Left ventricle myocardium inferior (tissue), 1 donor: Measurements from ENCODE around the gene FOXP4. TPM values are rescaled to one million over a fixed set of nuclear protein-coding genes. Genes with fewer than 3 reads are reported as not detected.

Experiments
- DNase-seq: peaks from one replicate; pipeline ENCODE4 v3.0.0-alpha.2; 2020
- H3K27ac ChIP-seq: fragments of 200-600 bp; replicated peaks from 2 replicates; pipeline ENCODE4 v1.8.0; 2021
- H3K27me3 ChIP-seq: fragments of 200-600 bp; 2 replicates; pipeline ENCODE4 v1.8.0; 2021; ENCODE audit warnings: low read depth
- H3K36me3 ChIP-seq: fragments of 200-600 bp; 2 replicates; pipeline ENCODE4 v1.8.0; 2021
- H3K4me1 ChIP-seq: fragments of 200-600 bp; 2 replicates; pipeline ENCODE4 v1.8.0; 2021
- H3K4me3 ChIP-seq: fragments of 200-600 bp; 2 replicates; pipeline ENCODE4 v1.8.0; 2021; ENCODE audit warnings: mild to moderate bottlenecking, moderate library complexity
- H3K9me3 ChIP-seq: fragments of 200-600 bp; replicated peaks from 2 replicates; pipeline ENCODE4 v1.8.0; 2021
- CTCF ChIP-seq: fragments of 200-600 bp; IDR thresholded peaks from 2 replicates; pipeline ENCODE4 v1.8.0; 2021; ENCODE audit warnings: antibody characterized with exemption, mild to moderate bottlenecking, borderline replicate concordance
- intact Hi-C: fragments of 100-400 bp; cut with micrococcal nuclease; formaldehyde crosslinking; loops from one replicate; pipeline ENCODE4 v1.11.0; 2022
- total RNA-seq: library from RNA; stranded (reverse); fragmentation: NEBNext Ultra II Directional; extraction: Animal tissue kit (Norgen Biotek cat#: 25700); gene quantifications from one replicate; pipeline ENCODE4 v1.2.1, GENCODE V29; 2021
- donor health status: DM: no; HTN: yes; CAD: no; lungs with severe emphysema.

The FOXP4 gene
- total RNA-seq, 1 donor from 2014 or later: 15.0 TPM

- intact Hi-C loops: no loop called here
- peaks cover 83% of the 10 kb centered on the region for H3K27me3 ChIP-seq
Observed at GRCh38 chr6:41529970-41530369, 16.2 kb upstream of the FOXP4 start.

GRCh38 chr6:41530476-41530875, 15.7 kb upstream of the FOXP4 start:
- no peak overlapping the region for H3K27ac ChIP-seq
- no peak for DNase-seq
- H3K27me3 ChIP-seq: peaks cover 83% of the 10 kb centered on the region
- H3K4me1 ChIP-seq: peaks cover 18% of the 10 kb centered on the region
- no peak for TF ChIP-seq CTCF
- no peak overlapping the region for H3K4me3 ChIP-seq
- H3K9me3 ChIP-seq: no peaks in the 10 kb centered on the region
- intact Hi-C loops: no loop called here
- no peaks in the 10 kb centered on the region for H3K36me3 ChIP-seq

More at GRCh38 chr6:41529970-41530369, 16.2 kb upstream of the FOXP4 start:
- TF ChIP-seq CTCF: no peak
- H3K36me3 ChIP-seq: no peaks in the 10 kb centered on the region
- no peak overlapping the region for H3K4me3 ChIP-seq
- DNase-seq: no peak
- no peaks in the 10 kb centered on the region for H3K9me3 ChIP-seq
- H3K27ac ChIP-seq: no peak overlapping the region
- H3K4me1 ChIP-seq: peaks cover 18% of the 10 kb centered on the region

- Histone ChIP-seq H3K4me1 (peaks cover 18% of the 10 kb centered on the region), H3K27ac (no peak overlapping the region), H3K4me3 (no peak overlapping the region), H3K9me3 (no peaks in the 10 kb centered on the region), H3K36me3 (no peaks in the 10 kb centered on the region), H3K27me3 (peaks cover 89% of the 10 kb centered on the region)
- no peak for TF ChIP-seq CTCF
- intact Hi-C loops: no loop called here
- no peak for DNase-seq
Observed at GRCh38 chr6:41531016-41531415, 15.2 kb upstream of the FOXP4 start.

- H3K9me3 ChIP-seq: no peaks in the 10 kb centered on the region
- intact Hi-C loops: no loop called here
- peaks cover 89% of the 10 kb centered on the region for H3K27me3 ChIP-seq
- H3K27ac ChIP-seq: no peak overlapping the region
- no peak overlapping the region for H3K4me3 ChIP-seq
- H3K36me3 ChIP-seq: no peaks in the 10 kb centered on the region
- peaks cover 21% of the 10 kb centered on the region for H3K4me1 ChIP-seq
- no peak for TF ChIP-seq CTCF
- no peak for DNase-seq
Observed at GRCh38 chr6:41531591-41532582, 14.3 kb upstream of the FOXP4 start.

- H3K9me3 ChIP-seq: no peaks in the 10 kb centered on the region
- TF ChIP-seq CTCF: no peak
- H3K36me3 ChIP-seq: no peaks in the 10 kb centered on the region
- no peak for DNase-seq
- H3K27me3 ChIP-seq: peaks cover 83% of the 10 kb centered on the region
- intact Hi-C loops: no loop called here
- no peak overlapping the region for H3K27ac ChIP-seq
- H3K4me1 ChIP-seq: peaks cover 18% of the 10 kb centered on the region
- no peak overlapping the region for H3K4me3 ChIP-seq
Observed at GRCh38 chr6:41535766-41536165, 10.4 kb upstream of the FOXP4 start.
